ENCODE results near the gene THEMIS. TPM values are rescaled to one million over a fixed set of nuclear protein-coding genes. Genes with fewer than 3 reads are reported as not detected.

The THEMIS gene
- total and polyA plus RNA-seq, 2 experiments from 2014 or later, result not detected

- ATAC-seq (no peak), DNase-seq (ENCODE audit: low spot score) (peak; percentile 3)
- Histone ChIP-seq H3K4me2 (no peak overlapping the region), H3F3A (replicated peaks; ENCODE audit: low read depth) (no peaks in the 10 kb centered on the region), H3K79me2 (replicated peaks; ENCODE audit: insufficient read depth) (no peaks in the 10 kb centered on the region), H2AFZ (peak overlapping the region; percentile 23; the same call in 1 of the 2 replicates), H3K4me1 (ENCODE audit: insufficient read depth) (no peaks in the 10 kb centered on the region), H3K27ac (ENCODE audit: low read depth) (no peak overlapping the region), H3K9me2 (ENCODE audit: insufficient read depth) (peaks cover 4% of the 10 kb centered on the region; the same call in 1 of the 2 replicates), H3K27me3 (ENCODE audit: insufficient read depth) (no peaks in the 10 kb centered on the region), H4K20me1 (replicated peaks; ENCODE audit: insufficient read depth) (no peaks in the 10 kb centered on the region), H3K36me3 (ENCODE audit: insufficient read depth) (no peaks in the 10 kb centered on the region), H3K4me3 (no peak overlapping the region)
- H3K27ac Mint-ChIP-seq, result peak overlapping the region; percentile 93
- H3K4me1 Mint-ChIP-seq, result peaks cover 7% of the 10 kb centered on the region; the same call in 2 of the 3 replicates
- TF ChIP-seq ZNF462 (CRISPR knock-in tag; IDR thresholded peaks at IDR 0.05) (no peak), POLR2AphosphoS5 (IDR thresholded peaks at IDR 0.05; ENCODE audit: low read depth) (no peak), NANOG (IDR thresholded peaks at IDR 0.05; ENCODE audit: borderline replicate concordance) (no peak)
- H3K9me3 Mint-ChIP-seq, result no peaks in the 10 kb centered on the region
- no peaks in the 10 kb centered on the region for H3K27me3 Mint-ChIP-seq (ENCODE audit: insufficient read depth, low read depth, poor library complexity)
- no peak overlapping the region for H3K4me3 Mint-ChIP-seq
- no peaks in the 10 kb centered on the region for H3K36me3 Mint-ChIP-seq (ENCODE audit: low read depth)
Observed at GRCh38 chr6:127939442-127940066, 38.7 kb upstream of the THEMIS start.

GRCh38 chr6:127938701-127939100, 37.8 kb upstream of the THEMIS start:
- Histone ChIP-seq H3K36me3 (ENCODE audit: insufficient read depth) (no peaks in the 10 kb centered on the region), H2AFZ (no peak overlapping the region), H3K27me3 (ENCODE audit: insufficient read depth) (no peaks in the 10 kb centered on the region), H3K4me1 (ENCODE audit: insufficient read depth) (no peaks in the 10 kb centered on the region), H3F3A (replicated peaks; ENCODE audit: low read depth) (no peaks in the 10 kb centered on the region), H3K4me3 (no peak overlapping the region), H4K20me1 (replicated peaks; ENCODE audit: insufficient read depth) (no peaks in the 10 kb centered on the region), H3K4me2 (no peak overlapping the region), H3K27ac (ENCODE audit: low read depth) (no peak overlapping the region), H3K9me2 (ENCODE audit: insufficient read depth) (no peaks in the 10 kb centered on the region), H3K79me2 (replicated peaks; ENCODE audit: insufficient read depth) (no peaks in the 10 kb centered on the region)
- Mint-ChIP-seq H3K4me3 (no peak overlapping the region), H3K27me3 (ENCODE audit: insufficient read depth, low read depth, poor library complexity) (no peaks in the 10 kb centered on the region), H3K36me3 (ENCODE audit: low read depth) (peaks cover 2% of the 10 kb centered on the region; the same call in 1 of the 3 replicates), H3K4me1 (peaks cover 7% of the 10 kb centered on the region; the same call in 2 of the 3 replicates), H3K27ac (peak overlapping the region; percentile 93), H3K9me3 (peaks cover 2% of the 10 kb centered on the region; the same call in 2 of the 3 replicates)
- ATAC-seq (no peak), DNase-seq (ENCODE audit: low spot score) (peak; percentile 18)
- no peak for TF ChIP-seq EZH2phosphoT487 (IDR thresholded peaks at IDR 0.05; ENCODE audit: unreplicated experiment)
- no peak for TF ChIP-seq ZNF114 (CRISPR knock-in tag; IDR thresholded peaks at IDR 0.05)
- TF ChIP-seq EZH2 (IDR thresholded peaks at IDR 0.05; ENCODE audit: low read depth, unreplicated experiment), result no peak
- no peak for TF ChIP-seq NANOG (IDR thresholded peaks at IDR 0.05; ENCODE audit: borderline replicate concordance)
- no peak for TF ChIP-seq JUNB (IDR thresholded peaks at IDR 0.05; ENCODE audit: unreplicated experiment)
- TF ChIP-seq REST (IDR thresholded peaks at IDR 0.05; ENCODE audit: unreplicated experiment), result no peak
- TF ChIP-seq STAT1 (IDR thresholded peaks at IDR 0.05; ENCODE audit: unreplicated experiment), result no peak
- TF ChIP-seq ETS1 (IDR thresholded peaks at IDR 0.05), result no peak
- no peak for TF ChIP-seq POLR2AphosphoS5 (IDR thresholded peaks at IDR 0.05; ENCODE audit: low read depth)
- no peak for TF ChIP-seq CREB1 (CRISPR knock-in tag; IDR thresholded peaks at IDR 0.05; ENCODE audit: low read depth)
